Keratinocyte (primary cell): ENCODE results near the gene EVPLL.
"Not testable (repeated sequence)": the region's sequence is repeated elsewhere in the genome, so short reads cannot be mapped to it uniquely, and the experiment has no call there.

Experiments used
- CTCF ChIP-seq, 3 experiments: IDR thresholded peaks in 1 of 3; conservative IDR thresholded peaks in 1 of 3; optimal IDR thresholded peaks in 1 of 3; 2 replicates in 2 of 3; 3 replicates in 1 of 3; pipeline versions ENCODE3 to v1.5.1; 2011; ENCODE audit warnings: low read length in 3 of 3, mild to moderate bottlenecking in 3 of 3, moderate library complexity in 2 of 3, control low read depth in 1 of 3, inconsistent platforms in 1 of 3; ENCODE audit not compliant: insufficient read depth in 2 of 3; ENCODE audit errors: extremely low read depth in 1 of 3
- EZH2 ChIP-seq: IDR thresholded peaks from one replicate; pipeline ENCODE4 v1.6.1; 2012; ENCODE audit warnings: inconsistent platforms, mild to moderate bottlenecking, low read length, moderate library complexity

DNA sequence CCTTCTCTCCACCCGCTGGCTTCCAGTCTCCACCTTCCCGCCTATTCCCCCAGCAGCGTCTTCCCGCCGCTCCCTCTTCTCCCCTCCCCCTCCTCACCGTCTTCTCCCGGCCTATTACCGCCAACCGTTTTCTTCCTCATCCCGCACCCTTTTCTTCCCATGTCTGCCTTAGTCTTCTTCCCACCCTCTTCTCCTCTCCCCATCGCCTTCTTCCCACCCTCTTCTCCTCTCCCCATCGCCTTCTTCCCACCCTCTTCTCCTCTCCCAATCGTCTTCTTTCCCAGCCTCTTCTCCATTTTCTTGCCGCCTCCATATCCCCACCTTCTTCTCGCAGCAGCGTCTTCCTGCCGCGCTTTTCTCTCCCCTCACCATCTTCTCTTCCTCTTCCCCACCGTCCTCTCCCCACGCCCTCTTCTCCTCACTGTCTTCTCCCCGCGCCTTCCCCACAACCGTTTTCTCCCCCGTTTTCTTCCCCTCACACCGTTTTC, 33.8 kb downstream of the EVPLL start:
- not testable (repeated sequence) for TF ChIP-seq EZH2; CTCF (optimal IDR thresholded peaks at IDR 0.05 in 1 of 3, IDR thresholded peaks at IDR 0.05 in 1 of 3, conservative IDR thresholded peaks at IDR 0.05 in 1 of 3; ENCODE audit: extremely low read depth in 1 of 3, insufficient read depth in 2 of 3, low read length in 3 of 3)
